Pancreas (tissue), 10 donors: ENCODE results near the gene CD36. TPM values are rescaled to one million over a fixed set of nuclear protein-coding genes. Genes with fewer than 3 reads are reported as not detected.

Experiments
- ATAC-seq, 4 donors: fragments of 200-7000 bp; cut with Tn5 transposase; one replicate each; pipeline versions ENCODE4 v1.8.0 to v1.9.1; 2020; ENCODE audit warnings: mild to moderate bottlenecking in 4 of 4, moderate library complexity in 4 of 4
- DNase-seq, 6 donors: peaks; one replicate each; pipeline ENCODE4 v3.0.0-alpha.2; 2020
- FAIRE-seq: peaks from 2 replicates; lab custom pipeline; 2012; peaks lifted over from hg19 to GRCh38; lab: Jason Lieb, UNC
- H3K27ac ChIP-seq, 4 donors: fragments of 200-600 bp; sonication (generic); 1 replicate in 3 of 4; 2 replicates in 1 of 4; pipeline versions ENCODE4 v1.5.0 to v1.8.0; 2020
- H3K27me3 ChIP-seq, 4 donors: fragments of 200-600 bp; one replicate each; pipeline ENCODE4 v1.8.0; 2021
- H3K36me3 ChIP-seq, 3 donors: fragments of 200-600 bp; sonication (generic) in 1 of 3; one replicate each; pipeline versions ENCODE4 v1.5.0 to v1.8.0; 2020 to 2021
- H3K4me1 ChIP-seq, 3 donors: fragments of 200-600 bp; one replicate each; pipeline ENCODE4 v1.8.0; 2021
- H3K4me3 ChIP-seq, 4 donors: fragments of 200-600 bp; sonication (generic) in 2 of 4; one replicate each; pipeline versions ENCODE4 v1.5.0 to v1.8.0; 2020 to 2021
- H3K9me3 ChIP-seq, 4 donors: fragments of 200-600 bp; one replicate each; pipeline ENCODE4 v1.8.0; 2021
- WGBS, 2 donors: extraction: QIAGEN DNeasy Blood & Tissue Kit; methylation state at CpG; one replicate each; pipeline ENCODE4 v1.1.7; 2013; 5-methylcytosine and 5-hydroxymethylcytosine counted together
- intact Hi-C, 3 donors: fragments of 100-400 bp; cut with DNase I; formaldehyde crosslinking; loops; one replicate each; pipeline versions ENCODE4 v1.11.1 to v1.14.2; 2022
- polyA plus RNA-seq, 2 donors: library from polyadenylated mRNA; stranded (reverse); fragments of 200-250 nt; gene quantifications; one replicate each; pipeline ENCODE4 v1.2.3, GENCODE V29; 2013
- total RNA-seq, 6 donors: library from RNA; stranded (reverse); fragmentation: NEBNext Ultra II Directional in 4 of 6; extraction: Animal tissue kit (Norgen Biotek cat#: 25700) in 4 of 6; gene quantifications; one replicate each; pipeline versions ENCODE4 v1.2.1 to v1.2.4, GENCODE V29; 2021 to 2023
- TF ChIP-seq, protein P1 (sequence below), 4 donors: fragments of 200-600 bp; sonication (generic) in 3 of 4; IDR thresholded peaks; one replicate each; pipeline versions ENCODE4 v1.5.0 to v1.8.0; 2021; ENCODE audit warnings: antibody characterized with exemption in 4 of 4
- donor health status: healthy with polysubstance abuse.
- donor health status: DM: no; HTN: no; CAD: no; lungs with moderate emphysema.
- donor health status: DM: no; HTN: no; CAD: no.
- donor health status: control.
- donor health status: control.
- donor health status: Bipolar disorder and iron deficiency.
- donor health status: DM: yes; HTN: yes; CAD: no.
- donor health status: DM: no; HTN: no; CAD: no.
- donor health status: DM: no; HTN: no; CAD: no.
- donor health status: DM: yes; HTN: yes; CAD: no.

CD36 gene
- total and polyA plus RNA-seq, 8 donors = 9.8 to 25.0 (median 16.3) TPM

DNA sequence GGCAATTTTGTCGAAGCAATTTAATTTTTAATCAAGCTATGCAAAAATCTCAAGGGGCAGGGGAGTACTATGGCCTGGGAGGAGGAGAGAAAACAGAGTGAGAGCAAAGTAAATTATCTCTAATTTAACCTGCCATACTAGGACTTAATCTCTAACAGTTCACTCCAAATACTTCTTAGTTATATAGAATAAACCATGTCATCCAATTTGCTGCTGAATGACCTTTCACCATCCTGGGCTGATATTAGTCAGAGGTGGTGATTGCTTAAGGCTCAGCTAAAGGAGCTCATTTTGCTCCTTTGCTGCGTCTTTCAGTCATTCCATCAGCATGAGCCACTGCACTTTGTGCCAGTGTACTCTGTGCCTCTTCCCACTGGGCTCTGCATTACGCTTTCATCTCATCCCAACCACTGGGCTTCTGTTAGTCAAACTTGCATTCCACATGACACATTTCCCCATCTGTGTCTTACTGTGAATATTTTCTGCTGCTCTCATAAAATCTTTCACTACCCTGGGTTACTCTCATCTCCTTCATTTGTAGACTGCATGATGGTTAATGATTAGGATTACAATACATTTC lies 84.3 kb downstream of the CD36 start:
- FAIRE-seq (no peak), DNase-seq (peak in 1 of 6 donors; percentile 15), ATAC-seq (peak in 3 of 4 donors; percentile 56 to 83 (median 74))
- Histone ChIP-seq H3K9me3 (no peaks in the 10 kb centered on the region), H3K27ac (no peak overlapping the region), H3K4me3 (no peak overlapping the region), H3K27me3 (no peaks in the 10 kb centered on the region), H3K36me3 (no peaks in the 10 kb centered on the region), H3K4me1 (no peaks in the 10 kb centered on the region)
- intact Hi-C loops = no loop called here
- WGBS, 2 donors = 75 to 79% methylated on average over 3 of the region's 3 CpGs
- TF ChIP-seq, protein P1, sequence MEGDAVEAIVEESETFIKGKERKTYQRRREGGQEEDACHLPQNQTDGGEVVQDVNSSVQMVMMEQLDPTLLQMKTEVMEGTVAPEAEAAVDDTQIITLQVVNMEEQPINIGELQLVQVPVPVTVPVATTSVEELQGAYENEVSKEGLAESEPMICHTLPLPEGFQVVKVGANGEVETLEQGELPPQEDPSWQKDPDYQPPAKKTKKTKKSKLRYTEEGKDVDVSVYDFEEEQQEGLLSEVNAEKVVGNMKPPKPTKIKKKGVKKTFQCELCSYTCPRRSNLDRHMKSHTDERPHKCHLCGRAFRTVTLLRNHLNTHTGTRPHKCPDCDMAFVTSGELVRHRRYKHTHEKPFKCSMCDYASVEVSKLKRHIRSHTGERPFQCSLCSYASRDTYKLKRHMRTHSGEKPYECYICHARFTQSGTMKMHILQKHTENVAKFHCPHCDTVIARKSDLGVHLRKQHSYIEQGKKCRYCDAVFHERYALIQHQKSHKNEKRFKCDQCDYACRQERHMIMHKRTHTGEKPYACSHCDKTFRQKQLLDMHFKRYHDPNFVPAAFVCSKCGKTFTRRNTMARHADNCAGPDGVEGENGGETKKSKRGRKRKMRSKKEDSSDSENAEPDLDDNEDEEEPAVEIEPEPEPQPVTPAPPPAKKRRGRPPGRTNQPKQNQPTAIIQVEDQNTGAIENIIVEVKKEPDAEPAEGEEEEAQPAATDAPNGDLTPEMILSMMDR (IDR thresholded peaks at IDR 0.05) = no peak

DNA sequence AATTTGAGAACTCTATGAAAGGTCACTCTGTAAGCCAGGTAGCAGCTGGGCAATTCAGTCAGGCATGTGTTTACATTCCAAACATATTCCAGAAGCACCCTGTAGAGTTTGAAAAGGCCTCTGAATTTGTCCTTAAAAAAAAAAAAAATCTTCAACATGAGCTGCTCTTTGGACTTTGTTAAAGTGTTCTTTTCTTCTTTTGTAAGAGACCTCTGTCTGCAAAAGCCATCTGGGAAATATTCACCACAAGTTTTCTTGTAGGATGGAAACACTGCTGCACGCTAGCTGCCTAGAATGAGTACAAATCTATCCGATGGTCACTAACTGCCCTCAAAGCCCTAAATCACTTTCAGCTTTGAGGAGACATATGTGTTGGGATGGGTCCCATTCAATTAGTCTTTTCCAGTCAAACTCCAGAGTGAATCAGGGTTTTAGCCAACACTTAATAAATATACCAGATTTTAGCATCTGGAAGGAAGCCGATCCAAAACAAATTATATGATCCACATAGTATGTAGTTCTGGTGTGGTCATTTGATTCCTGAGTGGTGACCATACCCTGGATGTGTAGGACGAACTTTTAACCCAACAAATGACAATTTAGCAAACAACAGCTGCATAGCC lies 85.9 kb downstream of the CD36 start:
- ATAC-seq (peak in 1 of 4 donors; percentile 27), FAIRE-seq (no peak), DNase-seq (no peak)
- intact Hi-C loops = no loop called here
- WGBS, 2 donors = 69 to 75% methylated on average over 4 of the region's 4 CpGs
- H3K27ac ChIP-seq = no peak overlapping the region
- no peaks in the 10 kb centered on the region for H3K27me3 ChIP-seq
- H3K36me3 ChIP-seq = no peaks in the 10 kb centered on the region
- TF ChIP-seq, protein P1 (IDR thresholded peaks at IDR 0.05) = no peak
- no peaks in the 10 kb centered on the region for H3K9me3 ChIP-seq
- no peak overlapping the region for H3K4me3 ChIP-seq
- no peaks in the 10 kb centered on the region for H3K4me1 ChIP-seq

DNA sequence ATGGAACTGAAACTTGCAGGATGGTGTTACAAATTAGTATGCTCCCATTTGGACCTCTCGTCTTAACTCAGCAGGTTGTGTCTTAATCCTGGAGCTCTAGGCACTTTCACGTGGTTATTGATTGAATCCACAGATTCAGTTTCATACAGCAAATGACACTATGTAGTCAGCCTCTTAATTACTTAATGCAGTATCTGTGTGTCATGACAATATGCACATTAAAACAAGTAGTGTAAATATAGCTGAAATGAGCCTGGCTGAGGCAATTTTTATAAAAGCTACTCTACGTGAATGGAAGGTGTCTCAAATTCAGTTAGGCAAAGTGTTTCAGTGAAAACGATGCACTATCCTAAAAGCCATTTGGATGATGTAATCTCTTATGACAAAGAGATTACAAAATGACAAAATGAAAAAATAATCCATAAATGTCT lies 86.8 kb downstream of the CD36 start:
- Histone ChIP-seq H3K4me3 (no peak overlapping the region), H3K4me1 (no peaks in the 10 kb centered on the region), H3K36me3 (no peaks in the 10 kb centered on the region), H3K9me3 (no peaks in the 10 kb centered on the region), H3K27ac (no peak overlapping the region), H3K27me3 (no peaks in the 10 kb centered on the region)
- ATAC-seq = no peak
- TF ChIP-seq, protein P1 (IDR thresholded peaks at IDR 0.05) = no peak
- WGBS, 2 donors = 66 to 79% methylated on average over 4 of the region's 4 CpGs
- intact Hi-C loops = no loop called here
- FAIRE-seq = no peak
- DNase-seq = no peak

Other genes with a start within 250 kb of the CD36 start
- 1 to 10 TPM in 1 of 6 donors, not detected in 5; 1.2 TPM for gene GNAT3, start 126.6 kb upstream of the CD36 start, total RNA-seq
- gene GNAT3, start 126.6 kb upstream of the CD36 start, polyA plus RNA-seq = not detected